ENCODE results near the gene ABCC6. TPM values are rescaled to one million over a fixed set of nuclear protein-coding genes. Genes with fewer than 3 reads are reported as not detected.

The ABCC6 gene
- total RNA-seq, 1 experiment from 2014 or later, result 2.7 TPM

DNA sequence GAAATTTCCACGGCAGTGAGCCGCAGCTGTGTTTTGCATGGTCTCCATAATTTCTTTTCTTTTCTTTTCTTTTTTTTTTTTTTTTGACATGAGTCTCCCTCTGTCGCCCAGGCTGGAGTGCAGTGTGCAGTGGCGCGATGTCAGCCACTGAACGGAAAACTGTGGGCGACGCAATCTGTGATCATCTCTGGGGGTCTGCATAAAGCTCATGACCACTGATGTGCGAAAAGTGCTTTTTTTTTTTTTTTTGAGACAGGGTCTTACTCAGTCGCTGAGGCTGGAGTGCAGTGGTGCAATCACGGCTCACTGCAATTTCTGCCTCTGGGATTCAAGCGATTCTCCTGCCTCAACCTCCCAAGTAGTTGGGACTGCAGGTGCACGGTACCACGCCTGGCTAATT lies 117.6 kb downstream of the ABCC6 start:
- BruUV-seq (replicated peaks), result no TSS peak

More for the DNA sequence above, 117.6 kb downstream of the ABCC6 start:
- H3K9me3 ChIP-seq (ENCODE audit: control insufficient read depth in 1 of 2, insufficient read depth in 1 of 2, low read depth in 1 of 2, low read length in 2 of 2), result no peaks in the 10 kb centered on the region
- ATAC-seq (no peak), DNase-seq (ENCODE audit: low read depth, low spot score) (no peak)
- ChIA-PET CTCF (no interaction called here), POLR2A (no interaction called here), RAD21 (ENCODE audit: low non-redundant PET in 1 of 2, low total read pairs in 2 of 2, uncharacterized antibody in 2 of 2, unreplicated experiment in 2 of 2) (no interaction called here)
- intact Hi-C loops (cut with micrococcal nuclease), result no loop called here
- H2AFZ ChIP-seq (ENCODE audit: low read depth, low read length, poor library complexity, severe bottlenecking), result no peak overlapping the region
- H3K27ac ChIP-seq (ENCODE audit: low read depth, low read length), result no peak overlapping the region
- H3K79me2 ChIP-seq (ENCODE audit: insufficient read depth, low read length), result no peaks in the 10 kb centered on the region
- H3K27me3 ChIP-seq (ENCODE audit: insufficient read depth, low read length), result no peaks in the 10 kb centered on the region
- no peak for TF ChIP-seq CBX3 (IDR thresholded peaks at IDR 0.05; ENCODE audit: low read depth)
- no peak for TF ChIP-seq EZH2 (IDR thresholded peaks at IDR 0.05)
- no peak for TF ChIP-seq EZH2phosphoT487 (IDR thresholded peaks at IDR 0.05; ENCODE audit: borderline replicate concordance)
- no peak for TF ChIP-seq CTCF (IDR thresholded peaks at IDR 0.05 in 2 of 3, conservative IDR thresholded peaks at IDR 0.05 in 1 of 3; ENCODE audit: borderline replicate concordance in 1 of 3, insufficient read depth in 1 of 3, low read depth in 2 of 3, low read length in 2 of 3)
- TF ChIP-seq, protein P1, sequence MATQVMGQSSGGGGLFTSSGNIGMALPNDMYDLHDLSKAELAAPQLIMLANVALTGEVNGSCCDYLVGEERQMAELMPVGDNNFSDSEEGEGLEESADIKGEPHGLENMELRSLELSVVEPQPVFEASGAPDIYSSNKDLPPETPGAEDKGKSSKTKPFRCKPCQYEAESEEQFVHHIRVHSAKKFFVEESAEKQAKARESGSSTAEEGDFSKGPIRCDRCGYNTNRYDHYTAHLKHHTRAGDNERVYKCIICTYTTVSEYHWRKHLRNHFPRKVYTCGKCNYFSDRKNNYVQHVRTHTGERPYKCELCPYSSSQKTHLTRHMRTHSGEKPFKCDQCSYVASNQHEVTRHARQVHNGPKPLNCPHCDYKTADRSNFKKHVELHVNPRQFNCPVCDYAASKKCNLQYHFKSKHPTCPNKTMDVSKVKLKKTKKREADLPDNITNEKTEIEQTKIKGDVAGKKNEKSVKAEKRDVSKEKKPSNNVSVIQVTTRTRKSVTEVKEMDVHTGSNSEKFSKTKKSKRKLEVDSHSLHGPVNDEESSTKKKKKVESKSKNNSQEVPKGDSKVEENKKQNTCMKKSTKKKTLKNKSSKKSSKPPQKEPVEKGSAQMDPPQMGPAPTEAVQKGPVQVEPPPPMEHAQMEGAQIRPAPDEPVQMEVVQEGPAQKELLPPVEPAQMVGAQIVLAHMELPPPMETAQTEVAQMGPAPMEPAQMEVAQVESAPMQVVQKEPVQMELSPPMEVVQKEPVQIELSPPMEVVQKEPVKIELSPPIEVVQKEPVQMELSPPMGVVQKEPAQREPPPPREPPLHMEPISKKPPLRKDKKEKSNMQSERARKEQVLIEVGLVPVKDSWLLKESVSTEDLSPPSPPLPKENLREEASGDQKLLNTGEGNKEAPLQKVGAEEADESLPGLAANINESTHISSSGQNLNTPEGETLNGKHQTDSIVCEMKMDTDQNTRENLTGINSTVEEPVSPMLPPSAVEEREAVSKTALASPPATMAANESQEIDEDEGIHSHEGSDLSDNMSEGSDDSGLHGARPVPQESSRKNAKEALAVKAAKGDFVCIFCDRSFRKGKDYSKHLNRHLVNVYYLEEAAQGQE (IDR thresholded peaks at IDR 0.05; ENCODE audit: low read depth), result no peak
- TF ChIP-seq MAX (IDR thresholded peaks at IDR 0.05), result no peak
- no peak for TF ChIP-seq YY1 (IDR thresholded peaks at IDR 0.05; ENCODE audit: extremely low read depth, insufficient replicate concordance, low read depth, low read length)
- TF ChIP-seq POLR2AphosphoS5 (IDR thresholded peaks at IDR 0.05; ENCODE audit: low read depth, low read length), result no peak
- no peak for TF ChIP-seq SRF (IDR thresholded peaks at IDR 0.05; ENCODE audit: low read depth)
- TF ChIP-seq SIN3A (IDR thresholded peaks at IDR 0.05; ENCODE audit: low read depth), result no peak
- no peak for TF ChIP-seq FOSL1 (IDR thresholded peaks at IDR 0.05; ENCODE audit: low read depth)
- no peak for TF ChIP-seq JUND (IDR thresholded peaks at IDR 0.05)
- no peak for TF ChIP-seq EGR1 (IDR thresholded peaks at IDR 0.05; ENCODE audit: low read depth)
- TF ChIP-seq, protein P2, sequence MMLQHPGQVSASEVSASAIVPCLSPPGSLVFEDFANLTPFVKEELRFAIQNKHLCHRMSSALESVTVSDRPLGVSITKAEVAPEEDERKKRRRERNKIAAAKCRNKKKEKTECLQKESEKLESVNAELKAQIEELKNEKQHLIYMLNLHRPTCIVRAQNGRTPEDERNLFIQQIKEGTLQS (IDR thresholded peaks at IDR 0.05), result no peak
- TF ChIP-seq ZNF274 (IDR thresholded peaks at IDR 0.05; ENCODE audit: low read depth, low read length), result no peak
- no peak for TF ChIP-seq TCF7L2 (IDR thresholded peaks at IDR 0.05; ENCODE audit: borderline replicate concordance, extremely low read depth, insufficient read depth, insufficient read length)
- TF ChIP-seq POLR2A (IDR thresholded peaks at IDR 0.05; ENCODE audit: borderline replicate concordance, extremely low read depth, insufficient read depth, insufficient read length), result no peak
- TF ChIP-seq RAD21 (IDR thresholded peaks at IDR 0.05; ENCODE audit: low read depth), result no peak
- TF ChIP-seq, protein P3, sequence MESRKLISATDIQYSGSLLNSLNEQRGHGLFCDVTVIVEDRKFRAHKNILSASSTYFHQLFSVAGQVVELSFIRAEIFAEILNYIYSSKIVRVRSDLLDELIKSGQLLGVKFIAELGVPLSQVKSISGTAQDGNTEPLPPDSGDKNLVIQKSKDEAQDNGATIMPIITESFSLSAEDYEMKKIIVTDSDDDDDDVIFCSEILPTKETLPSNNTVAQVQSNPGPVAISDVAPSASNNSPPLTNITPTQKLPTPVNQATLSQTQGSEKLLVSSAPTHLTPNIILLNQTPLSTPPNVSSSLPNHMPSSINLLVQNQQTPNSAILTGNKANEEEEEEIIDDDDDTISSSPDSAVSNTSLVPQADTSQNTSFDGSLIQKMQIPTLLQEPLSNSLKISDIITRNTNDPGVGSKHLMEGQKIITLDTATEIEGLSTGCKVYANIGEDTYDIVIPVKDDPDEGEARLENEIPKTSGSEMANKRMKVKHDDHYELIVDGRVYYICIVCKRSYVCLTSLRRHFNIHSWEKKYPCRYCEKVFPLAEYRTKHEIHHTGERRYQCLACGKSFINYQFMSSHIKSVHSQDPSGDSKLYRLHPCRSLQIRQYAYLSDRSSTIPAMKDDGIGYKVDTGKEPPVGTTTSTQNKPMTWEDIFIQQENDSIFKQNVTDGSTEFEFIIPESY (IDR thresholded peaks at IDR 0.05; ENCODE audit: extremely low read depth, insufficient replicate concordance, low read length), result no peak
- no peak overlapping the region for H3K4me3 ChIP-seq (replicated peaks in 1 of 2; ENCODE audit: low read depth in 1 of 2, low read length in 2 of 2)
- no peak overlapping the region for H3K4me2 ChIP-seq (ENCODE audit: low read length)
- peaks cover 27 to 30% of the 10 kb centered on the region in 2 experiments; a peak in 3 of 4 replicates for H3K36me3 ChIP-seq (ENCODE audit: control insufficient read depth in 1 of 2, insufficient read depth in 2 of 2, low read length in 2 of 2)
- H3K9me2 ChIP-seq (ENCODE audit: insufficient read depth), result no peaks in the 10 kb centered on the region
- H3K9ac ChIP-seq (ENCODE audit: low read length), result no peak overlapping the region
- H4K20me1 ChIP-seq (ENCODE audit: insufficient read depth), result no peaks in the 10 kb centered on the region
- no peaks in the 10 kb centered on the region for H3K4me1 ChIP-seq (ENCODE audit: control insufficient read depth in 1 of 2, insufficient read depth in 2 of 2, low read length in 2 of 2)

Data from HCT116 (cell line).